Pulmonary artery endothelial cell (primary cell): ENCODE measurements around the gene NEK6. TPM values are rescaled to one million over a fixed set of nuclear protein-coding genes. Genes with fewer than 3 reads are reported as not detected.

Experiments
- DNase-seq: peaks from one replicate; pipeline ENCODE4 v3.0.0-alpha.2; 2011; ENCODE audit warnings: low read depth, low spot score
- total RNA-seq: library from RNA; depleted of rRNA; stranded (reverse); fragments of >200 nt; gene quantifications from 2 replicates; pipeline ENCODE4 v1.2.3, GENCODE V29; 2014

The NEK6 gene
- total RNA-seq, 1 donor from 2014 or later: 37.5 TPM

- DNase-seq: no peak
These were observed 83.9 kb downstream of the NEK6 start for GRCh38 chr9:124341455-124342170.

- DNase-seq: no peak
These were observed 84.6 kb downstream of the NEK6 start for GRCh38 chr9:124342402-124342775.

GRCh38 chr9:124342776-124343485, 85.2 kb downstream of the NEK6 start:
- no peak for DNase-seq

GRCh38 chr9:124343533-124344290, 86.0 kb downstream of the NEK6 start:
- DNase-seq: no peak

GRCh38 chr9:124344291-124345050, 86.7 kb downstream of the NEK6 start:
- no peak for DNase-seq

GRCh38 chr9:124345063-124345462, 87.3 kb downstream of the NEK6 start:
- DNase-seq: no peak

- DNase-seq: no peak
These were observed 88.1 kb downstream of the NEK6 start for GRCh38 chr9:124345751-124346281.

- no peak for DNase-seq
These were observed 88.8 kb downstream of the NEK6 start for GRCh38 chr9:124346347-124347163.

GRCh38 chr9:124347206-124347967, 89.6 kb downstream of the NEK6 start:
- no peak for DNase-seq

GRCh38 chr9:124347968-124348358, 90.2 kb downstream of the NEK6 start:
- DNase-seq: no peak

GRCh38 chr9:124348363-124348762, 90.6 kb downstream of the NEK6 start:
- no peak for DNase-seq

GRCh38 chr9:124348831-124349230, 91.1 kb downstream of the NEK6 start:
- no peak for DNase-seq

- no peak for DNase-seq
These were observed 91.5 kb downstream of the NEK6 start for GRCh38 chr9:124349267-124349666.

GRCh38 chr9:124349675-124350493, 92.1 kb downstream of the NEK6 start:
- no peak for DNase-seq

GRCh38 chr9:124350494-124351263, 92.9 kb downstream of the NEK6 start:
- no peak for DNase-seq

- DNase-seq: no peak
These were observed 94.1 kb downstream of the NEK6 start for GRCh38 chr9:124351672-124352468.

- no peak for DNase-seq
These were observed 94.9 kb downstream of the NEK6 start for GRCh38 chr9:124352616-124353015.
